Measurements from ENCODE around the gene TTLL10. TPM values are rescaled to one million over a fixed set of nuclear protein-coding genes. Genes with fewer than 3 reads are reported as not detected.

TTLL10 gene
- total RNA-seq, 1 experiment from 2014 or later, result 0.68 TPM

DNA sequence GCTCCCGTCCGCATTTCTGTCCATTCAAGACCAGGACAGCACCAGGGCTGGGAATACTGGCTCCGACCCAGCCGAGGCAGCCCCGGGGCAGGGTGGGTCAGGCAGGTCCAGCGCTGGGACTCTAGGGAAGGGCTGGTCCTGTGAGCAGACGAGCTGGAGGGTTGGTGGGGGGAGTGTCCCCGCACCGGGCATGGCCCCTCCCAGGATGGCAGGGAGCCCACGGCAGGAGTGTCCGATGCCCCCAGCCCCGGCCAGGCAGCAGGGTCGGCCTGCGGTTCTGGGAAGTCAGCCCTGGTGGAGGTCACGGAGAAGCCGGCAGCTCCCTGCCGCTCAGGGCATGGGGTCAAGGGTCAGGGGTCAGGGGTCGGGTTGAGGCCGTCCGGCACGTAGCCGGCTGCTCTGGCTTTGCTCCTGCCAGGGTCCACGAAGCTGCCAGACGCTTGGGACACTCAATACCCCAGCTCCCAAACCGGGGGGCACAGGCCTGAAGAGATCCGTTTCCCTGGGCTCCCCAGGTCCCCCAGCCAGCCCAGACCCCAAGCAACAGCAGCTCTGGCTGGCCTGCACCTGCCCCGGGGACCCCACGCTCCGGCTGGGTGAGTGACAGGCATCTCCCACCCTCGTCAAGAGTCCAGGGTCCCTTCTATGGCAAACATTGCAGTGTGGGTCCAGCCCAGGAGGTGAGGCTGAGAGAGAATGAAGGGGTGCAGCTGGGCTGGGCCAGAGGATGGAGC is 66.1 kb downstream of the TTLL10 start:
- Histone ChIP-seq H3K79me2 (ENCODE audit: insufficient read depth, low read length) (no peaks in the 10 kb centered on the region), H3K9me3 (ENCODE audit: control insufficient read depth, low read depth, low read length) (no peaks in the 10 kb centered on the region), H2BK20ac (ENCODE audit: low read depth, low read length, poor library complexity, severe bottlenecking) (no peak overlapping the region), H3K9ac (ENCODE audit: extremely low read depth, insufficient read length, low read length) (no peak overlapping the region), H3K23ac (ENCODE audit: insufficient read length, low read depth, low read length) (no peak overlapping the region), H2BK15ac (ENCODE audit: low read depth, low read length) (no peak overlapping the region), H4K8ac (replicated peaks; ENCODE audit: insufficient read length, low read depth, low read length) (no peak overlapping the region), H3K79me1 (ENCODE audit: insufficient read depth, low read depth, low read length, poor library complexity, severe bottlenecking) (no peaks in the 10 kb centered on the region), H4K20me1 (ENCODE audit: control insufficient read depth, insufficient read depth, insufficient read length) (no peaks in the 10 kb centered on the region), H3K18ac (ENCODE audit: insufficient read length, low read depth, low read length) (no peak overlapping the region), H3K56ac (ENCODE audit: insufficient read length, low read depth, low read length) (no peak overlapping the region), H3K23me2 (ENCODE audit: insufficient read length, low read depth, low read length, poor library complexity, severe bottlenecking) (no peaks in the 10 kb centered on the region), H3K4me2 (ENCODE audit: insufficient read depth, insufficient read length, low read length) (no peak overlapping the region), H2AK5ac (ENCODE audit: insufficient read length, low read length) (no peak overlapping the region), H2BK120ac (ENCODE audit: low read depth, low read length, poor library complexity, severe bottlenecking) (no peak overlapping the region), H2BK12ac (ENCODE audit: insufficient read length, low read depth, low read length) (no peak overlapping the region), H4K91ac (ENCODE audit: insufficient read length, low read depth, low read length) (no peak overlapping the region), H2BK5ac (ENCODE audit: insufficient read length, low read length) (no peak overlapping the region), H3K4ac (ENCODE audit: low read depth, low read length) (no peak overlapping the region), H4K5ac (ENCODE audit: insufficient read length, low read depth, low read length) (no peak overlapping the region), H3K14ac (ENCODE audit: insufficient read depth, low read length) (peak overlapping the region; percentile 12; the same call in 1 of the 2 replicates), H3K4me1 (ENCODE audit: insufficient read depth, low read length) (no peaks in the 10 kb centered on the region), H3K27me3 (ENCODE audit: insufficient read depth, low read length) (no peaks in the 10 kb centered on the region), H3T11ph (ENCODE audit: low read length) (no peak overlapping the region), H2AFZ (ENCODE audit: low read length) (no peak overlapping the region), H3K27ac (ENCODE audit: insufficient read length, low read depth, low read length) (no peak overlapping the region)
- TF ChIP-seq CTCF (conservative IDR thresholded peaks at IDR 0.05), result no peak
- Mint-ChIP-seq H3K4me1 (peaks cover 0 to 9% of the 10 kb centered on the region in 2 experiments), H3K9me3 (no peaks in the 10 kb centered on the region), H3K4me3 (no peak overlapping the region), H3K36me3 (ENCODE audit: insufficient read depth in 1 of 3, low read depth in 3 of 3) (peaks cover 0 to 1% (median under 1%) of the 10 kb centered on the region in 3 experiments; a peak in 2 of 7 replicates), H3K27ac (no peak overlapping the region), H3K27me3 (ENCODE audit: low read depth) (no peaks in the 10 kb centered on the region; the same call in none of the 2 replicates)
- DNase-seq, result no peak
- WGBS (ENCODE audit: extremely low coverage, insufficient read length, low lambda C conversion rate), result no CpG with 5 or more reads among the region's 30 CpGs

Measured in H9 (cell line).